ENCODE measurements around the gene ELP2.
A peak's percentile ranks its signal among the peaks of the same experiment; 100 is the strongest.
"Not testable (repeated sequence)": the region's sequence is repeated elsewhere in the genome, so short reads cannot be mapped to it uniquely, and the experiment has no call there.

Gene ELP2

GRCh38 chr18:36129300-36130038, at the start of gene ELP2, which contains the start of gene SLC39A6:
ELP2 (plus strand) TSS chr18:36129899; CDS start chr18:36129934, 35 bp downstream.
SLC39A6 (minus strand) TSS chr18:36129340; CDS start chr18:36127007, 2,333 bp downstream.
- DNase-seq (ENCODE audit: low spot score): peak; percentile 97

- not testable (repeated sequence) for DNase-seq (ENCODE audit: low spot score)
Measured at GRCh38 chr18:36081118-36081517, 48.6 kb upstream of the ELP2 start.

GRCh38 chr18:36083729-36084128, 46.0 kb upstream of the ELP2 start:
- DNase-seq (ENCODE audit: low spot score): no peak

GRCh38 chr18:36085195-36085594, 44.5 kb upstream of the ELP2 start:
- no peak for DNase-seq (ENCODE audit: low spot score)

GRCh38 chr18:36086186-36086585, 43.5 kb upstream of the ELP2 start:
- no peak for DNase-seq (ENCODE audit: low spot score)

GRCh38 chr18:36088256-36088655, 41.4 kb upstream of the ELP2 start:
- DNase-seq (ENCODE audit: low spot score): no peak

GRCh38 chr18:36089001-36089400, 40.7 kb upstream of the ELP2 start:
- DNase-seq (ENCODE audit: low spot score): no peak

- not testable (repeated sequence) for DNase-seq (ENCODE audit: low spot score)
Measured at GRCh38 chr18:36092116-36092515, 37.6 kb upstream of the ELP2 start.

- no peak for DNase-seq (ENCODE audit: low spot score)
Measured at GRCh38 chr18:36094431-36094830, 35.3 kb upstream of the ELP2 start.

GRCh38 chr18:36095936-36096519, 33.7 kb upstream of the ELP2 start:
- DNase-seq (ENCODE audit: low spot score): peak; percentile 32

- no peak for DNase-seq (ENCODE audit: low spot score)
Measured at GRCh38 chr18:36096955-36097354, 32.7 kb upstream of the ELP2 start.

- no peak for DNase-seq (ENCODE audit: low spot score)
Measured at GRCh38 chr18:36099311-36099710, 30.4 kb upstream of the ELP2 start.

GRCh38 chr18:36101943-36102342, 27.8 kb upstream of the ELP2 start:
- no peak for DNase-seq (ENCODE audit: low spot score)

- DNase-seq (ENCODE audit: low spot score): no peak
Measured at GRCh38 chr18:36104749-36105148, 24.9 kb upstream of the ELP2 start.

GRCh38 chr18:36107477-36107876, 22.2 kb upstream of the ELP2 start:
- DNase-seq (ENCODE audit: low spot score): no peak

GRCh38 chr18:36108196-36108595, 21.5 kb upstream of the ELP2 start:
- no peak for DNase-seq (ENCODE audit: low spot score)

GRCh38 chr18:36108601-36109000, 21.1 kb upstream of the ELP2 start:
- DNase-seq (ENCODE audit: low spot score): no peak

- no peak for DNase-seq (ENCODE audit: low spot score)
Measured at GRCh38 chr18:36109737-36110136, 20.0 kb upstream of the ELP2 start.

- no peak for DNase-seq (ENCODE audit: low spot score)
Measured at GRCh38 chr18:36112302-36112701, 17.4 kb upstream of the ELP2 start.

GRCh38 chr18:36114251-36114650, 15.4 kb upstream of the ELP2 start:
- no peak for DNase-seq (ENCODE audit: low spot score)

- DNase-seq (ENCODE audit: low spot score): no peak
Measured at GRCh38 chr18:36114738-36115137, 15.0 kb upstream of the ELP2 start.

GRCh38 chr18:36116771-36117170, 12.9 kb upstream of the ELP2 start:
- not testable (repeated sequence) for DNase-seq (ENCODE audit: low spot score)

GRCh38 chr18:36120297-36120696, 9.4 kb upstream of the ELP2 start:
- no peak for DNase-seq (ENCODE audit: low spot score)

GRCh38 chr18:36124841-36125240, 4.9 kb upstream of the ELP2 start:
- no peak for DNase-seq (ENCODE audit: low spot score)
